T-helper 2 cell treated with Interferon-gamma antibody and Interleukin-4, amounts not matched to agents 100 ng/mL and 5 ng/mL, for 36 hours (primary cell): ENCODE measurements around the gene CIAO2B. TPM values are rescaled to one million over a fixed set of nuclear protein-coding genes. Genes with fewer than 3 reads are reported as not detected.

Source experiments
- intact Hi-C: fragments of 100-400 bp; cut with micrococcal nuclease; formaldehyde crosslinking; loops from one replicate; pipeline ENCODE4 v1.15.1; 2023
- total RNA-seq: library from RNA; stranded (reverse); gene quantifications from 2 replicates; pipeline ENCODE4 v1.2.3, GENCODE V29; 2022

Gene CIAO2B
- total RNA-seq, 1 donor from 2014 or later = 113 TPM

- intact Hi-C loops = no loop called here
Measured at GRCh38 chr16:66943426-66944053, 9.3 kb upstream of the CIAO2B start.

DNA sequence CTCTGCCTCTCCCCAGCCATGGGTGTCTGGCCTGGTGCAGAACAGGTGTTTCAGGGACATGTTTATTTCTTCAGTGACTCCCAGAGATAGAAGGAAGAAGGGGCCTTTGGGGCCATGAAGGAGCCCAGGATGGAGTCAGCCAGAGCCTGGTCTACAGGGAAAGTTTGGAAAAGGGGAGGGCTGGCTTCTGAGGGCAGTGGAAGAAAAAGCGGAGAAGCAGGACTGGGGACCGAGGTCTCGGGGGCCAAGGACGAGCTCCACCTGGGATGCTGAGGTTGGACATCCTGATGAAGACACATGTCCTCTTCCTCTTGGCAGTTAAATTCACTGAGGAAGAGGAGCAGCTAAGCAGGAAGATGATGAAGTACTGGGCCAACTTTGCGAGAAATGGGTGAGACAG is 8.8 kb upstream of the CIAO2B start:
- intact Hi-C loops = no loop called here

DNA sequence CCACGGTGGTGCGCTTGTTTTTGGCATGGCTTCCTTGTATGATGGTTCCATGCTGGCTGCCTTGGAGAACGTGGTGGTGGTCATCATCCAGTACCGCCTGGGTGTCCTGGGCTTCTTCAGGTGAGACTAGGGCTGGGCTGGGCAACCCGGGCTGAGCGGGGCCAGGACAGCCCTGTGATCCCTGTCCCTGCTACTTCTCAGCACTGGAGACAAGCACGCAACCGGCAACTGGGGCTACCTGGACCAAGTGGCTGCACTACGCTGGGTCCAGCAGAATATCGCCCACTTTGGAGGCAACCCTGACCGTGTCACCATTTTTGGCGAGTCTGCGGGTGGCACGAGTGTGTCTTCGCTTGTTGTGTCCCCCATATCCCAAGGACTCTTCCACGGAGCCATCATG is 6.0 kb upstream of the CIAO2B start:
- intact Hi-C loops = no loop called here

GRCh38 chr16:66939366-66939765 is 5.2 kb upstream of the CIAO2B start:
- intact Hi-C loops = no loop called here

- intact Hi-C loops = no loop called here
Measured at GRCh38 chr16:66937725-66938337, 3.6 kb upstream of the CIAO2B start.

GRCh38 chr16:66936889-66937554 is 2.8 kb upstream of the CIAO2B start:
- intact Hi-C loops = no loop called here

GRCh38 chr16:66936462-66936861 is 2.3 kb upstream of the CIAO2B start:
- intact Hi-C loops = no loop called here

GRCh38 chr16:66935314-66936011 is 1.3 kb upstream of the CIAO2B start, which contains the start of gene CES2:
TSS of gene CES2 (plus strand) at chr16:66935516. CDS start at chr16:66935636, 120 bp downstream.
- intact Hi-C loops = loop anchor here (2.0 kb wide), 2 partner anchors 41 to 63 kb away; no protein-coding TSS in a partner anchor

GRCh38 chr16:66934839-66935313 is 674 bp upstream of the CIAO2B start:
- intact Hi-C loops = loop anchor here (2.0 kb wide), 2 partner anchors 40 to 62 kb away; no protein-coding TSS in a partner anchor

DNA sequence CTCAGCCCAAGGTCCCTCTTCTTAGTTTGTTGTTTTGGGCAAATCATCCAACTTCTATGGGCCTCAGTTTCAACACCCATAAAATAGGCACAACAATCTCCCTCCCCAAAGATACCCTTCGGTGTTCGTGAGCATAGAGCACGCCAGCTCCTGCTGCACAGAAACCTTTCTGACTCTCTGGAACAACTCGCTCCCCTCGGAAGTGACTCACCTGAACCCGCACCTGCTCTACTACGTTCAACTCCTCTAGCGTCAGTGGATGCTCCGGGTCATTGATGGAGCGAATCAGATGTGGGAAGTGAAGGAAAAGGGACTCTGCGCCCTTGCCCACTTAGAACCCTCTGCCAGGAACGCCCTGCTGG is 445 bp downstream of the CIAO2B start:
- intact Hi-C loops = loop anchor here (2.0 kb wide), 2 partner anchors 39 to 61 kb away; no protein-coding TSS in a partner anchor

- intact Hi-C loops = no loop called here
Measured at GRCh38 chr16:66932076-66932475, 2.1 kb downstream of the CIAO2B start.

DNA sequence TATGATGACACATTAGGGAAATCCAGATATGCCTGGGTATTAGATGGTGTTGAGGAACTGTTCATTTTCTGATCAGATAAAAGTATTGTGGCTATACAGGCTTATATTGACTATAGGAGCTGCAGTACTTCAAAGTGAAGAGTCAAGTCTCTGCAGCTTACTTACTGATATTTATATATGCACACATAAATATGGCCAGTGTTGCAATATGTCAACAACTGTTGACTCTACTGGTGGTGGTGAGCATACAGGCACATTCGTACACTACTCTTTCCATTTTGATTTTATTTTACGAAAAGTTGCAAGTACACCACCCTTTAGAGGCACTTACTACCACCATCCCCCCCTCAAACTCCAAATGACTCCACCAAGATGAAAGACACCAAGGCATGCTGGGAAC is 2.5 kb downstream of the CIAO2B start:
- intact Hi-C loops = no loop called here

- intact Hi-C loops = no loop called here
Measured at GRCh38 chr16:66930189-66930588, 4.0 kb downstream of the CIAO2B start.

DNA sequence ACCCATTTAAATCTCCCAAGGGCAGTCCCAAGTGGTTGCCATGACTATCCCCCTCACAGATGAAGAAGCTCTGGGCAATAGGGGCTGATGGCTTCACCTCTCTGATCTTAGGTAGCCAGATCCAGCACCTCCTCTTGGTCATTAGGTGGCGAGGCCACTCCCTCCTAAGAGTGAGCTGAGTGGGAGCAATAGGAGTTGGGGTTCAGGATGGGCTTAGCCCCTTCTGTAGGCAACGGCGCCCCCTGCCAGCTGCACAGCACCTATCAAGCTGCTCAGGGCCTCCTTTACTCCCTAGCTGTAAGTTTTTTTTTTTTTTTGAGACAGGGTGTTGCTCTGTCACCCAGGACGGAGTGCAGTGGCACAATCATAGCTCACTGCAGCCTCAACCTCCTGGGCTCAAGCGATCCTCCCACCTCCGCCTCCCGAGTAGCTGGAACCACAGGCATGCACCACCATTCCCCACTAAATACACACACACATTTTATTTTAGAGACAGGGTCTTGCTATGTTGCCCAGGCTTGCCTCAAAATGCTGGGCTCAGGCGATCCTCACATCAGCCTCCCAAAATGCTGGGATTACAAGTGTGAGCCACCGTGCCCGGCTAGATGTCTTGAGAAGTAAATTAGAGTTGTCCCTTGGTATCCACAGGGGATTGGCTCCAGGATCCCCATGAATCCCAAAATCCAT is 5.4 kb downstream of the CIAO2B start:
- intact Hi-C loops = no loop called here

DNA sequence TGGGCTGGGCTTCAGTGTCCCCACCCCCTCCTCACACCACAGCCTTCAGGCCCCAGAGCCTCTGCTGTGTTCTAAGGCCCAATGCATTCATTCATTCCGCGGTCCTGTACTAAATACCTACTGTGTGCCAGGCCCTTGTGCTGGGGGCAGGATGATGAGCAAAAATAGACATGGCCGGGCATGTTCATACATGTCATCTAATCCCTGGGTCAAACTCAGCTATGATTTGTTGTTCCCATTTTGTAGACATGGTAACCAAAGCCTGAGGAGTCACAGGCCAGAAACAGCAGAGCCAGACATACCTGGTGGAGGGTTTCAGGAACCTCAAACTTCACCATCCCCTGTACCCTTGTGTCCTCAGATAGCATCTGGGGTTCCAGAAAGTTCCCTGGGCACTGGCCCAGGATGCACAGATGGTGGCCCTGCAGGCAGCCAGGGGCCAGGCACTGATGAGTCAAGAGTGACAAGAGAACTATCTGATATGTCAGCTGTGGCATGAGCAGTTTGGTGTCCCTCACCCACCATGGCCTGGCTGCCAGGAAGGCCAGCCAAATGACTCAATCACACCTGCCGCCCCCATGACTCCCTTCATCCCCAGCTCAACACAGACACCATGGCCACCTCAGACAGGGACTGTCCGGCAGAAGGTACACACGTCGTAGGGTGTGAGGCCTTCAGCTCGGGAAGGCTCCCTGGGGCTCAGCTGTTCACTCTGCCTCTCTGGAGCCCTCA is 6.1 kb downstream of the CIAO2B start:
- intact Hi-C loops = no loop called here

GRCh38 chr16:66926961-66927436 is 7.2 kb downstream of the CIAO2B start:
- intact Hi-C loops = no loop called here

DNA sequence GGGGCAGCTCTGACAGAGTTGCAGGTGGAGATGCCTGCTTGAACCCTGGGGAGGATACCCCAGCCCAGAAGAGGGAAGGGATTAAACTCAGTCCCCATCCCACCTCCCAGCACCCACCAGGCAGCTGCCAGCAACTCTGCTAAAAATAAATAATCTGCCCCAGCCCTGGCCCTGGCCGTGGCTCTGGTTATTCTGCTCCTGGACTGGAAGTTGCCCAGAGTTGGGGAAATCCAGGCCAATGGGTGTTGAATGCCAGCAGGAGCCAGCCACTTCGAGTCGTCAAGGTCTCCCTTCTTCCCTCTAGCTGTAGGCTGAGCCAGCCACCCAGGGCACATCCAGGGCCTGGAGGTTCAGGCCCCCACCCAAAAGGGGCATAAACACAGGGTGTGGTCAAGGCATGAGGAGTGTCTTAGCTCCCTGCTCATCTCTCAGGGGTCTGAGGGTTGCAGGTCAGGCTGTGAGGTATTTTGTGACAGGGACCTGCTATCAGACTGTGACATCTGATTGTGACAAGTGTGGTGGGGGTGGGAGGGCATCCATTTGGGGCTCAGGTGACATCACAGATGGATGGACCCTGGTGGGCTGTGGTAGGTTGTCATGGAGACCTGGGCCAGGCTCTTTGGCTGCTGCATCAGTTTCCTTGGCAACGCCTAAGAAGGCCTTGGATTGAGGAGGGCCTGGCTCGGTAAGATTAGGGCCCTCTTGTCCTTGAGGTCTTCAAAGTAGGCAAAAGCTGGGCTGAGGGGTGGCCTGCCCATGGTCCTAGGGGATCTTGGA is 7.8 kb downstream of the CIAO2B start:
- intact Hi-C loops = no loop called here

DNA sequence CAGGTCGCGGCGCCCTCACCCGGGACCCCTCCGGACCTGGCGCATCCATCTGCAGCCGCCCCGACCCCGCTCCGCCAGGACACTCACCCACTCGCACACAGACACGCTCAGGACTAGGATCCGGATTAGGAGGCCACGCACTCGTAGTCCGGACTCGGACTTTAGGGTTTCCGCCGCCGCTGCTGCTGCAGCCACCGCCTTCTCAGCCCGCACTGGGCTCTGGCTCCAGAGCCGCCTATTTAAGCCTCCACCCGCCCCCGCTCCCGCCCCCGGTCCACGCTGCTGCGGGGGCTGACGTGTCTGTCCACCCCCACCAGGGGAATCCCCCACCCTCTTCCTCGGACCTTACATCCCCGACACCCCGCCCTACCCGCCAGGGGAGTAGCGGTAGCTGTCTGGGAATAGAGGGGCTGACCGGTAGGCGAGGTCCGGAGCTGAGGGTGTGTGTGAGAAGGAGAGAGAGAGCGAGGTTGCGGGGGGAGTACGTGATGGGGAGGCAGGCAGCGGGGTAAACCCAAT is 8.8 kb downstream of the CIAO2B start, which contains the start of gene RRAD:
Gene RRAD (minus strand): TSS at position 214 of the 519 bp plus-strand sequence. CDS start 356 bp downstream, outside the sequence.
- intact Hi-C loops = no loop called here
